HCT116 (cell line): ENCODE results near the gene DNMT3L. TPM values are rescaled to one million over a fixed set of nuclear protein-coding genes. Genes with fewer than 3 reads are reported as not detected.

ENCODE experiments used
- ATAC-seq: fragments of 200-7000 bp; cut with Tn5 transposase; 2 replicates; pipeline ENCODE4 v1.9.1; 2020; ENCODE audit warnings: mild to moderate bottlenecking, moderate library complexity
- BruUV-seq: library from RNA; stranded (reverse); fragments of 400-500 nt; replicated peaks from 2 replicates; lab custom pipeline; 2021; lab: Mats Ljungman, UMichigan
- CTCF ChIA-PET: fragments of 300-600 bp; sonication (Branson Sonifier 250); formaldehyde crosslinking; loops from one replicate; lab custom pipeline; 2021; ENCODE audit warnings: antibody characterized with exemption; lab: Charles Lee
- POLR2A ChIA-PET: fragments of 300-600, 350-600 bp; sonication (Branson Sonifier 250); formaldehyde crosslinking; loops from one replicate; lab custom pipeline; 2021; ENCODE audit warnings: antibody characterized with exemption; lab: Charles Lee
- RAD21 ChIA-PET, 2 experiments: fragments of 300-600 bp; sonication (Branson Sonifier 250); formaldehyde crosslinking; loops; one replicate each; lab custom pipeline; 2023; ENCODE audit warnings: low total read pairs in 2 of 2; ENCODE audit not compliant: uncharacterized antibody in 2 of 2, unreplicated experiment in 2 of 2, low non-redundant PET in 1 of 2; lab: Charles Lee
- DNase-seq: peaks from one replicate; pipeline ENCODE4 v3.0.0-alpha.2; 2010; ENCODE audit warnings: low read depth, low spot score
- H2AFZ ChIP-seq: fragments of 200-600 bp; shearing (Covaris generic), sonication (generic); 2 replicates; pipeline ENCODE4 v1.6.1; 2017; ENCODE audit warnings: low read depth, mixed run types, mixed read lengths, antibody characterized with exemption, low read length; ENCODE audit not compliant: poor library complexity, severe bottlenecking
- H3K27ac ChIP-seq: 2 replicates; pipeline ENCODE4 v1.5.1; 2012; ENCODE audit warnings: low read depth, low read length
- H3K27me3 ChIP-seq: fragments of 200-600 bp; sonication (generic); 2 replicates; pipeline ENCODE4 v1.6.1; 2016; ENCODE audit warnings: mixed run types, low read length, mixed read lengths; ENCODE audit not compliant: insufficient read depth
- H3K36me3 ChIP-seq, 2 experiments: fragments of 200-500 bp in 1 of 2; fragments of 200-600 bp in 1 of 2; sonication (Bioruptor generic) in 1 of 2; sonication (generic) in 1 of 2; 2 replicates each; pipeline versions ENCODE4 v1.5.1 to v1.6.1; 2014 to 2016; ENCODE audit warnings: low read length in 2 of 2, inconsistent platforms in 1 of 2, mixed read lengths in 1 of 2, mixed run types in 1 of 2; ENCODE audit not compliant: insufficient read depth in 2 of 2, control insufficient read depth in 1 of 2
- H3K4me1 ChIP-seq, 2 experiments: fragments of 200-600 bp in 1 of 2; sonication (generic) in 1 of 2; 2 replicates each; pipeline versions ENCODE4 v1.5.1 to v1.6.1; 2012 to 2017; ENCODE audit warnings: low read length in 2 of 2, inconsistent platforms in 1 of 2, mild to moderate bottlenecking in 1 of 2, mixed read lengths in 1 of 2, mixed run types in 1 of 2, moderate library complexity in 1 of 2; ENCODE audit not compliant: insufficient read depth in 2 of 2, control insufficient read depth in 1 of 2
- H3K4me2 ChIP-seq: fragments of 200-600 bp; sonication (generic); 2 replicates; pipeline ENCODE4 v1.6.1; 2017; ENCODE audit warnings: mixed run types, low read length, mixed read lengths
- H3K4me3 ChIP-seq, 2 experiments: fragments of 200-600 bp in 1 of 2; sonication (generic) in 1 of 2; replicated peaks in 1 of 2; 2 replicates each; pipeline ENCODE4 v1.5.1; 2011 to 2016; ENCODE audit warnings: low read length in 2 of 2, control low read depth in 1 of 2, low read depth in 1 of 2, mild to moderate bottlenecking in 1 of 2, mixed read lengths in 1 of 2, mixed run types in 1 of 2
- H3K79me2 ChIP-seq: fragments of 200-600 bp; sonication (generic); 2 replicates; pipeline ENCODE4 v1.6.1; 2017; ENCODE audit warnings: mild to moderate bottlenecking, mixed run types, low read length, moderate library complexity, mixed read lengths; ENCODE audit not compliant: insufficient read depth
- H3K9ac ChIP-seq: fragments of 200-600 bp; sonication (generic); 2 replicates; pipeline ENCODE4 v1.6.1; 2016; ENCODE audit warnings: low read length, mixed read lengths
- H3K9me2 ChIP-seq: fragments of 200-600 bp; sonication (generic), shearing (Covaris generic); 2 replicates; pipeline ENCODE4 v1.6.1; 2017; ENCODE audit warnings: mixed run types, mild to moderate bottlenecking, moderate library complexity; ENCODE audit not compliant: insufficient read depth
- H3K9me3 ChIP-seq, 2 experiments: fragments of 200-500 bp in 1 of 2; fragments of 200-600 bp in 1 of 2; sonication (Bioruptor generic) in 1 of 2; sonication (generic) in 1 of 2; 2 replicates each; pipeline ENCODE4 v1.6.1; 2014 to 2017; ENCODE audit warnings: low read length in 2 of 2, mixed read lengths in 2 of 2, inconsistent platforms in 1 of 2, low read depth in 1 of 2, mild to moderate bottlenecking in 1 of 2, mixed run types in 1 of 2, moderate library complexity in 1 of 2; ENCODE audit not compliant: control insufficient read depth in 1 of 2, insufficient read depth in 1 of 2
- H4K20me1 ChIP-seq: fragments of 200-600 bp; sonication (generic), shearing (Covaris generic); 2 replicates; pipeline ENCODE4 v1.6.1; 2017; ENCODE audit warnings: mixed run types, mild to moderate bottlenecking, moderate library complexity; ENCODE audit not compliant: insufficient read depth
- EGR1 ChIP-seq: IDR thresholded peaks from 2 replicates; pipeline ENCODE4 v1.6.1; 2012; ENCODE audit warnings: low read depth
- ELF1 ChIP-seq: IDR thresholded peaks from 2 replicates; pipeline ENCODE4 v1.6.1; 2012; ENCODE audit warnings: low read depth, borderline replicate concordance
- EZH2 ChIP-seq: fragments of 200-600 bp; sonication (generic); IDR thresholded peaks from 2 replicates; pipeline ENCODE4 v1.6.1; 2017; ENCODE audit warnings: antibody characterized with exemption, mixed run types
- EZH2phosphoT487 ChIP-seq: fragments of 200-600 bp; IDR thresholded peaks from 2 replicates; pipeline ENCODE4 v1.6.1; 2018; ENCODE audit warnings: antibody characterized with exemption, borderline replicate concordance
- FOSL1 ChIP-seq: IDR thresholded peaks from 2 replicates; pipeline ENCODE4 v1.6.1; 2012; ENCODE audit warnings: low read depth
- JUND ChIP-seq: IDR thresholded peaks from 2 replicates; pipeline ENCODE4 v1.6.1; 2012
- MAX ChIP-seq: IDR thresholded peaks from 2 replicates; pipeline ENCODE4 v1.6.1; 2012
- POLR2A ChIP-seq: IDR thresholded peaks from 2 replicates; pipeline ENCODE4 v1.7.0; 2011; ENCODE audit warnings: borderline replicate concordance; ENCODE audit not compliant: insufficient read depth, insufficient read length; ENCODE audit errors: extremely low read depth
- RAD21 ChIP-seq: IDR thresholded peaks from 2 replicates; pipeline ENCODE4 v1.6.1; 2012; ENCODE audit warnings: low read depth, mild to moderate bottlenecking
- SIN3A ChIP-seq: IDR thresholded peaks from 2 replicates; pipeline ENCODE4 v1.6.1; 2012; ENCODE audit warnings: low read depth
- SP1 ChIP-seq: IDR thresholded peaks from 2 replicates; pipeline ENCODE4 v1.6.1; 2012; ENCODE audit warnings: low read depth
- SRF ChIP-seq: IDR thresholded peaks from 2 replicates; pipeline ENCODE4 v1.6.1; 2012; ENCODE audit warnings: low read depth
- TCF7L2 ChIP-seq: IDR thresholded peaks from 2 replicates; pipeline ENCODE4 v1.7.0; 2011; ENCODE audit warnings: borderline replicate concordance, inconsistent platforms; ENCODE audit not compliant: insufficient read depth, insufficient read length; ENCODE audit errors: extremely low read depth
- ZFX ChIP-seq: fragments of 450-650 bp; IDR thresholded peaks from 2 replicates; pipeline ENCODE4 v1.6.1; 2017
- ZNF274 ChIP-seq: fragments of 200-500 bp; sonication (Bioruptor generic); IDR thresholded peaks from 2 replicates; pipeline ENCODE4 v1.6.1; 2014; ENCODE audit warnings: mild to moderate bottlenecking, low read depth, low read length, inconsistent platforms
- intact Hi-C: fragments of 100-400 bp; cut with micrococcal nuclease; formaldehyde crosslinking; loops from 2 replicates; pipeline ENCODE4 v1.10.0; 2022
- total RNA-seq: library from RNA; stranded (reverse); gene quantifications from one replicate; pipeline ENCODE4 v1.2.1, GENCODE V29; 2021; ENCODE audit not compliant: unreplicated experiment
- TF ChIP-seq, protein P1 (sequence below), 3 experiments: fragments of 200-600 bp in 1 of 3; sonication (generic) in 1 of 3; IDR thresholded peaks in 2 of 3; conservative IDR thresholded peaks in 1 of 3; 2 replicates each; pipeline ENCODE4 v1.5.1; 2012 to 2017; ENCODE audit warnings: low read depth in 2 of 3, low read length in 2 of 3, antibody characterized with exemption in 1 of 3, borderline replicate concordance in 1 of 3, control low read depth in 1 of 3, mild to moderate bottlenecking in 1 of 3, mixed read lengths in 1 of 3, mixed run types in 1 of 3, moderate library complexity in 1 of 3; ENCODE audit not compliant: insufficient read depth in 1 of 3
- TF ChIP-seq, protein P2 (sequence below): IDR thresholded peaks from 2 replicates; pipeline ENCODE4 v1.6.1; 2011; ENCODE audit warnings: mild to moderate bottlenecking, low read length, moderate library complexity; ENCODE audit not compliant: insufficient replicate concordance; ENCODE audit errors: extremely low read depth

Gene DNMT3L
- total RNA-seq, 1 experiment from 2014 or later: not detected

- ATAC-seq: no peak
- Histone ChIP-seq H2AFZ (no peak overlapping the region), H3K9me3 (no peaks in the 10 kb centered on the region), H3K9me2 (no peaks in the 10 kb centered on the region), H4K20me1 (no peaks in the 10 kb centered on the region), H3K27me3 (no peaks in the 10 kb centered on the region), H3K9ac (no peak overlapping the region), H3K36me3 (no peaks in the 10 kb centered on the region), H3K4me2 (no peak overlapping the region), H3K4me1 (no peaks in the 10 kb centered on the region), H3K4me3 (no peak overlapping the region), H3K79me2 (no peaks in the 10 kb centered on the region), H3K27ac (no peak overlapping the region)
- POLR2A ChIA-PET: no interaction called here
- no peak for DNase-seq
- CTCF ChIA-PET: no interaction called here
- RAD21 ChIA-PET: no interaction called here
- intact Hi-C loops: no loop called here
- BruUV-seq: no TSS peak
- TF ChIP-seq MAX (no peak), FOSL1 (no peak), EGR1 (no peak), ZFX (no peak), RAD21 (no peak), SIN3A (no peak), ZNF274 (no peak), SRF (no peak), POLR2A (no peak), EZH2phosphoT487 (no peak), TCF7L2 (no peak), SP1 (no peak), JUND (no peak), EZH2 (no peak), ELF1 (no peak)
- TF ChIP-seq, protein P1, sequence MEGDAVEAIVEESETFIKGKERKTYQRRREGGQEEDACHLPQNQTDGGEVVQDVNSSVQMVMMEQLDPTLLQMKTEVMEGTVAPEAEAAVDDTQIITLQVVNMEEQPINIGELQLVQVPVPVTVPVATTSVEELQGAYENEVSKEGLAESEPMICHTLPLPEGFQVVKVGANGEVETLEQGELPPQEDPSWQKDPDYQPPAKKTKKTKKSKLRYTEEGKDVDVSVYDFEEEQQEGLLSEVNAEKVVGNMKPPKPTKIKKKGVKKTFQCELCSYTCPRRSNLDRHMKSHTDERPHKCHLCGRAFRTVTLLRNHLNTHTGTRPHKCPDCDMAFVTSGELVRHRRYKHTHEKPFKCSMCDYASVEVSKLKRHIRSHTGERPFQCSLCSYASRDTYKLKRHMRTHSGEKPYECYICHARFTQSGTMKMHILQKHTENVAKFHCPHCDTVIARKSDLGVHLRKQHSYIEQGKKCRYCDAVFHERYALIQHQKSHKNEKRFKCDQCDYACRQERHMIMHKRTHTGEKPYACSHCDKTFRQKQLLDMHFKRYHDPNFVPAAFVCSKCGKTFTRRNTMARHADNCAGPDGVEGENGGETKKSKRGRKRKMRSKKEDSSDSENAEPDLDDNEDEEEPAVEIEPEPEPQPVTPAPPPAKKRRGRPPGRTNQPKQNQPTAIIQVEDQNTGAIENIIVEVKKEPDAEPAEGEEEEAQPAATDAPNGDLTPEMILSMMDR (IDR thresholded peaks at IDR 0.05 in 2 of 3, conservative IDR thresholded peaks at IDR 0.05 in 1 of 3; ENCODE audit: borderline replicate concordance in 1 of 3, insufficient read depth in 1 of 3, low read depth in 2 of 3, low read length in 2 of 3): no peak
- TF ChIP-seq, protein P2, sequence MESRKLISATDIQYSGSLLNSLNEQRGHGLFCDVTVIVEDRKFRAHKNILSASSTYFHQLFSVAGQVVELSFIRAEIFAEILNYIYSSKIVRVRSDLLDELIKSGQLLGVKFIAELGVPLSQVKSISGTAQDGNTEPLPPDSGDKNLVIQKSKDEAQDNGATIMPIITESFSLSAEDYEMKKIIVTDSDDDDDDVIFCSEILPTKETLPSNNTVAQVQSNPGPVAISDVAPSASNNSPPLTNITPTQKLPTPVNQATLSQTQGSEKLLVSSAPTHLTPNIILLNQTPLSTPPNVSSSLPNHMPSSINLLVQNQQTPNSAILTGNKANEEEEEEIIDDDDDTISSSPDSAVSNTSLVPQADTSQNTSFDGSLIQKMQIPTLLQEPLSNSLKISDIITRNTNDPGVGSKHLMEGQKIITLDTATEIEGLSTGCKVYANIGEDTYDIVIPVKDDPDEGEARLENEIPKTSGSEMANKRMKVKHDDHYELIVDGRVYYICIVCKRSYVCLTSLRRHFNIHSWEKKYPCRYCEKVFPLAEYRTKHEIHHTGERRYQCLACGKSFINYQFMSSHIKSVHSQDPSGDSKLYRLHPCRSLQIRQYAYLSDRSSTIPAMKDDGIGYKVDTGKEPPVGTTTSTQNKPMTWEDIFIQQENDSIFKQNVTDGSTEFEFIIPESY: no peak
Measured at GRCh38 chr21:44260791-44261631, 686 bp downstream of the DNMT3L start.
